ENCODE data around the gene ATXN1.

Gene ATXN1

DNA sequence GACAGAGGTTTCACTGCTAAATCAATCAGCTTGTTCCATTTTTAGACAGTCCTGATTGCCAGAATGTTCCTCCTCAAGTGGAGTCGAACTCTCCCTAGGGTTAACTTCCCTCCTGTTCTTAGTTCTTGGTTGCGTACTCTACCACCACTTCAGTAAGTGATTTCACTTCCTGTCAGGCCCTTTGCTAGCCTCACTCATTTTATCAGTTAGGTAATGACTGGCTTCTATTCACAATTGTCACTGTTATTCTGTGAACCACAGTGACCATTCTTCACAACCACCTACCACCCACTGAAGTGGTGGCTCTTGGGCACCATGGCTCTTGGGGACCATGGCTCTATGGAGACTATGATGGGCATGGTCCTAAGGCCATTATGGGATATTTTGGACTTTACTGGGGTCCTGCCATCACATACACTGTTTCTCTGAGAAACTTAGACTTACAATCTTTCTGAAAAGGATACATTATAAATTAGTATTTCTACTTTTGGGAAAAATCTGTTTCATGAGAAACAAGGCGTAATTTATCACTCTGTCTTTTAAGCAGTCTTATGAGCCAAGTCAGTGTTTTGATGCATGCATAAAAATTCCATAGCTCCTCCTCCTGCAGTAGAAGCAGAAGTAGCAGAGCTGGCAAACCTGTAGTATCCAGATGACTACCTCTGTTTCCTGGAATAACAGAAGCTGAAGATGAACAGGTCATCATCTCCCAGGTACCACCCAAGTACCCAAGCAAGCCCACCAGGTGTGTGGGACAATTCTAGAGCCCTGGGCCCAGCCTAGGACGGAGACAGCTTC is 66.3 kb downstream of the ATXN1 start:
- no peak overlapping the region for H3K27ac ChIP-seq (ENCODE audit: low read depth, low read length)
- no peak overlapping the region for H3K4me2 ChIP-seq (ENCODE audit: low read length)
- H3K36me3 ChIP-seq (ENCODE audit: control insufficient read depth, low read length): no peaks in the 10 kb centered on the region
- H3K4me3 ChIP-seq (ENCODE audit: low read length): no peak overlapping the region
- H3K79me2 ChIP-seq (ENCODE audit: control insufficient read depth, low read length): no peaks in the 10 kb centered on the region
- H3K9me3 ChIP-seq (ENCODE audit: control insufficient read depth, insufficient read depth, low read length): no peaks in the 10 kb centered on the region
- no peaks in the 10 kb centered on the region for H4K20me1 ChIP-seq (ENCODE audit: control insufficient read depth, insufficient read depth, low read depth, low read length)
- TF ChIP-seq EZH2phosphoT487 (IDR thresholded peaks at IDR 0.05; ENCODE audit: borderline replicate concordance, low read length): no peak
- TF ChIP-seq, protein P1, sequence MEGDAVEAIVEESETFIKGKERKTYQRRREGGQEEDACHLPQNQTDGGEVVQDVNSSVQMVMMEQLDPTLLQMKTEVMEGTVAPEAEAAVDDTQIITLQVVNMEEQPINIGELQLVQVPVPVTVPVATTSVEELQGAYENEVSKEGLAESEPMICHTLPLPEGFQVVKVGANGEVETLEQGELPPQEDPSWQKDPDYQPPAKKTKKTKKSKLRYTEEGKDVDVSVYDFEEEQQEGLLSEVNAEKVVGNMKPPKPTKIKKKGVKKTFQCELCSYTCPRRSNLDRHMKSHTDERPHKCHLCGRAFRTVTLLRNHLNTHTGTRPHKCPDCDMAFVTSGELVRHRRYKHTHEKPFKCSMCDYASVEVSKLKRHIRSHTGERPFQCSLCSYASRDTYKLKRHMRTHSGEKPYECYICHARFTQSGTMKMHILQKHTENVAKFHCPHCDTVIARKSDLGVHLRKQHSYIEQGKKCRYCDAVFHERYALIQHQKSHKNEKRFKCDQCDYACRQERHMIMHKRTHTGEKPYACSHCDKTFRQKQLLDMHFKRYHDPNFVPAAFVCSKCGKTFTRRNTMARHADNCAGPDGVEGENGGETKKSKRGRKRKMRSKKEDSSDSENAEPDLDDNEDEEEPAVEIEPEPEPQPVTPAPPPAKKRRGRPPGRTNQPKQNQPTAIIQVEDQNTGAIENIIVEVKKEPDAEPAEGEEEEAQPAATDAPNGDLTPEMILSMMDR (IDR thresholded peaks at IDR 0.05; ENCODE audit: low read depth, low read length, poor library complexity, severe bottlenecking): no peak
- no peaks in the 10 kb centered on the region for H3K9me2 ChIP-seq (replicated peaks; ENCODE audit: control insufficient read depth, low read length)
- H3K27me3 ChIP-seq (ENCODE audit: control insufficient read depth, low read length): no peaks in the 10 kb centered on the region
- H3F3A ChIP-seq (ENCODE audit: control insufficient read depth, insufficient read depth): no peaks in the 10 kb centered on the region
- peaks cover 42% of the 10 kb centered on the region for H3K4me1 ChIP-seq (ENCODE audit: control insufficient read depth, low read length)

DNA sequence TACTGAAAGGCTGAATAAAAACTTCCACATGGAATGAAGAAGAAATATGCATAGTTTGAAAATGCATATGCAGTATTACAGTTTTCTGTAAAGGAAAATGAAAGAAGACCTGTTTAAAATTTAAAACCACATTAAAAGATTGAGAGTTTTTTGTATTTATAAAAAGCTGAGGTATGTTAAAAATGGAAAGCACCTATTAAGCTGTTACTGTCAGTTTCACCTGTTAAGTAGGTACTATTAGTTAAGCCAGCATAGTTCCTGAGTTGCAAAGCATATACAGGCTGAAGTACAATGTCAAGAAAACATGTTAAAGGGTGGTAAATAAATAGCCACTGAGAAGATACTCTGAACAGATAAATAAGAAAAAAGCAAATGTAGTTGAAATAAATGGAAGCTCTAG is 69.9 kb downstream of the ATXN1 start:
- Histone ChIP-seq H3K27ac (ENCODE audit: low read depth, low read length) (no peak overlapping the region), H3K4me2 (ENCODE audit: low read length) (no peak overlapping the region), H3K4me3 (ENCODE audit: low read length) (no peak overlapping the region), H3K9me2 (replicated peaks; ENCODE audit: control insufficient read depth, low read length) (no peaks in the 10 kb centered on the region), H3K79me2 (ENCODE audit: control insufficient read depth, low read length) (no peaks in the 10 kb centered on the region), H3K9me3 (ENCODE audit: control insufficient read depth, insufficient read depth, low read length) (no peaks in the 10 kb centered on the region), H3F3A (ENCODE audit: control insufficient read depth, insufficient read depth) (no peaks in the 10 kb centered on the region), H3K36me3 (ENCODE audit: control insufficient read depth, low read length) (no peaks in the 10 kb centered on the region), H3K27me3 (ENCODE audit: control insufficient read depth, low read length) (no peaks in the 10 kb centered on the region), H4K20me1 (ENCODE audit: control insufficient read depth, insufficient read depth, low read depth, low read length) (no peaks in the 10 kb centered on the region), H3K4me1 (ENCODE audit: control insufficient read depth, low read length) (peaks cover 15% of the 10 kb centered on the region)
- TF ChIP-seq, protein P1 (IDR thresholded peaks at IDR 0.05; ENCODE audit: low read depth, low read length, poor library complexity, severe bottlenecking): no peak
- TF ChIP-seq EZH2phosphoT487 (IDR thresholded peaks at IDR 0.05; ENCODE audit: borderline replicate concordance, low read length): no peak

DNA sequence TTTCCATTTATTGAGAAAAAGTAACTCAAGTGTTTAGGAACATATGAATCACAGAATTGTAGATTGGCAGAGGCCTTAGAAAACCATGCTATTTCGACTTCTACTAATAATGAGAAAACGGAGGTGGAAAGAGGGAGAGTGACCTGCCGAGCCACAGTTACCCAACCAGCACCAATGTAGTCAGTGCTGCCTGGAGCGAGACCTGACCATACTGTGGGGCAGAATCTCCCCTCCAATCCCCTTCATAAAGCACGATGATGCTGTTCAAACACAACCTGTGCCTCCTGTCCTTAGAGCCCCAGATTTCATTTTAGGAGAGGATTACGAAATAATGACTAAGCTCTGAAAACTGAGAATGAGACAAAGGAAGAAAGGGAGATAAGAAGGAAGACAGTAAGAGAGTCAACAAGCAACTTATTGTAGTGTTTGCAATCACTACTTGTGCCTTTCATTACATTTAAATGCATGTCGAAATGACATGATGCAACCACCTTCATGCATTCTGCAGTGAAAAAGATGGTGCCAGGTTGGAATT is 70.6 kb downstream of the ATXN1 start:
- no peaks in the 10 kb centered on the region for H3F3A ChIP-seq (ENCODE audit: control insufficient read depth, insufficient read depth)
- no peaks in the 10 kb centered on the region for H3K79me2 ChIP-seq (ENCODE audit: control insufficient read depth, low read length)
- peaks cover 15% of the 10 kb centered on the region for H3K4me1 ChIP-seq (ENCODE audit: control insufficient read depth, low read length)
- no peak overlapping the region for H3K4me2 ChIP-seq (ENCODE audit: low read length)
- no peak overlapping the region for H3K27ac ChIP-seq (ENCODE audit: low read depth, low read length)
- TF ChIP-seq, protein P1 (IDR thresholded peaks at IDR 0.05; ENCODE audit: low read depth, low read length, poor library complexity, severe bottlenecking): no peak
- TF ChIP-seq EZH2phosphoT487 (IDR thresholded peaks at IDR 0.05; ENCODE audit: borderline replicate concordance, low read length): no peak
- no peak overlapping the region for H3K4me3 ChIP-seq (ENCODE audit: low read length)
- H3K36me3 ChIP-seq (ENCODE audit: control insufficient read depth, low read length): no peaks in the 10 kb centered on the region
- no peaks in the 10 kb centered on the region for H3K9me2 ChIP-seq (replicated peaks; ENCODE audit: control insufficient read depth, low read length)
- no peaks in the 10 kb centered on the region for H3K27me3 ChIP-seq (ENCODE audit: control insufficient read depth, low read length)
- H3K9me3 ChIP-seq (ENCODE audit: control insufficient read depth, insufficient read depth, low read length): no peaks in the 10 kb centered on the region
- no peaks in the 10 kb centered on the region for H4K20me1 ChIP-seq (ENCODE audit: control insufficient read depth, insufficient read depth, low read depth, low read length)
